Measurements from ENCODE around the gene NCAM2.

Gene NCAM2

GRCh38 chr21:21200103-21200938, 202.1 kb downstream of the NCAM2 start:
- Histone ChIP-seq H3K4me1 (ENCODE audit: control insufficient read depth in 5 of 5, insufficient read depth in 5 of 5, low read length in 5 of 5) (peaks cover 0 to 7% (median 0%) of the 10 kb centered on the region in 5 donors), H3K36me3 (ENCODE audit: control insufficient read depth in 5 of 5, insufficient read depth in 5 of 5, low read length in 5 of 5) (no peaks in the 10 kb centered on the region), H3K27ac (ENCODE audit: low read depth, low read length) (peak overlapping the region; percentile 60), H3K9ac (ENCODE audit: low read length in 5 of 5) (no peak overlapping the region), H3K4me3 (ENCODE audit: low read depth in 1 of 5, low read length in 5 of 5) (peak overlapping the region in 3 of 5 donors; percentile 3 to 49 (median 38)), H3K9me3 (ENCODE audit: control insufficient read depth in 5 of 5, low read length in 5 of 5) (no peaks in the 10 kb centered on the region), H3K27me3 (ENCODE audit: control insufficient read depth in 5 of 5, insufficient read depth in 4 of 5, low read length in 5 of 5) (no peaks in the 10 kb centered on the region)

- no peaks in the 10 kb centered on the region for H3K36me3 ChIP-seq (ENCODE audit: control insufficient read depth in 5 of 5, insufficient read depth in 5 of 5, low read length in 5 of 5)
- H3K4me1 ChIP-seq (ENCODE audit: control insufficient read depth in 5 of 5, insufficient read depth in 5 of 5, low read length in 5 of 5): peaks cover 0 to 7% (median 0%) of the 10 kb centered on the region in 5 donors
- H3K9ac ChIP-seq (ENCODE audit: low read length in 5 of 5): peak overlapping the region in 1 of 5 donors; percentile 39
- H3K9me3 ChIP-seq (ENCODE audit: control insufficient read depth in 5 of 5, low read length in 5 of 5): no peaks in the 10 kb centered on the region
- H3K4me3 ChIP-seq (ENCODE audit: low read depth in 1 of 5, low read length in 5 of 5): peak overlapping the region in 3 of 5 donors; percentile 3 to 49 (median 38)
- H3K27ac ChIP-seq (ENCODE audit: low read depth, low read length): no peak overlapping the region
- H3K27me3 ChIP-seq (ENCODE audit: control insufficient read depth in 5 of 5, insufficient read depth in 4 of 5, low read length in 5 of 5): no peaks in the 10 kb centered on the region
Measured at GRCh38 chr21:21200939-21201615, 202.9 kb downstream of the NCAM2 start.

GRCh38 chr21:21203822-21204339, 205.7 kb downstream of the NCAM2 start:
- Histone ChIP-seq H3K27me3 (ENCODE audit: control insufficient read depth in 5 of 5, insufficient read depth in 4 of 5, low read length in 5 of 5) (no peaks in the 10 kb centered on the region), H3K9me3 (ENCODE audit: control insufficient read depth in 5 of 5, low read length in 5 of 5) (no peaks in the 10 kb centered on the region), H3K27ac (ENCODE audit: low read depth, low read length) (no peak overlapping the region), H3K36me3 (ENCODE audit: control insufficient read depth in 5 of 5, insufficient read depth in 5 of 5, low read length in 5 of 5) (no peaks in the 10 kb centered on the region), H3K4me3 (ENCODE audit: low read depth in 1 of 5, low read length in 5 of 5) (no peak overlapping the region), H3K9ac (ENCODE audit: low read length in 5 of 5) (no peak overlapping the region), H3K4me1 (ENCODE audit: control insufficient read depth in 5 of 5, insufficient read depth in 5 of 5, low read length in 5 of 5) (peaks cover 0 to 7% (median 0%) of the 10 kb centered on the region in 5 donors)

- no peaks in the 10 kb centered on the region for H3K27me3 ChIP-seq (ENCODE audit: control insufficient read depth in 5 of 5, insufficient read depth in 4 of 5, low read length in 5 of 5)
- no peaks in the 10 kb centered on the region for H3K36me3 ChIP-seq (ENCODE audit: control insufficient read depth in 5 of 5, insufficient read depth in 5 of 5, low read length in 5 of 5)
- H3K4me3 ChIP-seq (ENCODE audit: low read depth in 1 of 5, low read length in 5 of 5): no peak overlapping the region
- H3K9ac ChIP-seq (ENCODE audit: low read length in 5 of 5): no peak overlapping the region
- H3K27ac ChIP-seq (ENCODE audit: low read depth, low read length): no peak overlapping the region
- peaks cover 0 to 7% (median 0%) of the 10 kb centered on the region in 5 donors for H3K4me1 ChIP-seq (ENCODE audit: control insufficient read depth in 5 of 5, insufficient read depth in 5 of 5, low read length in 5 of 5)
- no peaks in the 10 kb centered on the region for H3K9me3 ChIP-seq (ENCODE audit: control insufficient read depth in 5 of 5, low read length in 5 of 5)
Measured at GRCh38 chr21:21204366-21204996, 206.3 kb downstream of the NCAM2 start.

- no peak overlapping the region for H3K9ac ChIP-seq (ENCODE audit: low read length in 5 of 5)
- H3K4me3 ChIP-seq (ENCODE audit: low read depth in 1 of 5, low read length in 5 of 5): no peak overlapping the region
- no peaks in the 10 kb centered on the region for H3K4me1 ChIP-seq (ENCODE audit: control insufficient read depth in 5 of 5, insufficient read depth in 5 of 5, low read length in 5 of 5)
- no peaks in the 10 kb centered on the region for H3K9me3 ChIP-seq (ENCODE audit: control insufficient read depth in 5 of 5, low read length in 5 of 5)
- H3K27ac ChIP-seq (ENCODE audit: low read depth, low read length): no peak overlapping the region
- H3K27me3 ChIP-seq (ENCODE audit: control insufficient read depth in 5 of 5, insufficient read depth in 4 of 5, low read length in 5 of 5): no peaks in the 10 kb centered on the region
- H3K36me3 ChIP-seq (ENCODE audit: control insufficient read depth in 5 of 5, insufficient read depth in 5 of 5, low read length in 5 of 5): no peaks in the 10 kb centered on the region
Measured at GRCh38 chr21:21205604-21206003, 207.4 kb downstream of the NCAM2 start.

- Histone ChIP-seq H3K36me3 (ENCODE audit: control insufficient read depth in 5 of 5, insufficient read depth in 5 of 5, low read length in 5 of 5) (no peaks in the 10 kb centered on the region), H3K4me1 (ENCODE audit: control insufficient read depth in 5 of 5, insufficient read depth in 5 of 5, low read length in 5 of 5) (no peaks in the 10 kb centered on the region), H3K9ac (ENCODE audit: low read length in 5 of 5) (no peak overlapping the region), H3K9me3 (ENCODE audit: control insufficient read depth in 5 of 5, low read length in 5 of 5) (no peaks in the 10 kb centered on the region), H3K27me3 (ENCODE audit: control insufficient read depth in 5 of 5, insufficient read depth in 4 of 5, low read length in 5 of 5) (no peaks in the 10 kb centered on the region), H3K4me3 (ENCODE audit: low read depth in 1 of 5, low read length in 5 of 5) (no peak overlapping the region), H3K27ac (ENCODE audit: low read depth, low read length) (no peak overlapping the region)
Measured at GRCh38 chr21:21210552-21210951, 212.3 kb downstream of the NCAM2 start.

GRCh38 chr21:21213297-21213696, 215.1 kb downstream of the NCAM2 start:
- Histone ChIP-seq H3K9me3 (ENCODE audit: control insufficient read depth in 5 of 5, low read length in 5 of 5) (no peaks in the 10 kb centered on the region), H3K36me3 (ENCODE audit: control insufficient read depth in 5 of 5, insufficient read depth in 5 of 5, low read length in 5 of 5) (no peaks in the 10 kb centered on the region), H3K27ac (ENCODE audit: low read depth, low read length) (no peak overlapping the region), H3K4me3 (ENCODE audit: low read depth in 1 of 5, low read length in 5 of 5) (no peak overlapping the region), H3K4me1 (ENCODE audit: control insufficient read depth in 5 of 5, insufficient read depth in 5 of 5, low read length in 5 of 5) (no peaks in the 10 kb centered on the region), H3K9ac (ENCODE audit: low read length in 5 of 5) (no peak overlapping the region), H3K27me3 (ENCODE audit: control insufficient read depth in 5 of 5, insufficient read depth in 4 of 5, low read length in 5 of 5) (no peaks in the 10 kb centered on the region)

- H3K9me3 ChIP-seq (ENCODE audit: control insufficient read depth in 5 of 5, low read length in 5 of 5): no peaks in the 10 kb centered on the region
- no peak overlapping the region for H3K9ac ChIP-seq (ENCODE audit: low read length in 5 of 5)
- no peaks in the 10 kb centered on the region for H3K27me3 ChIP-seq (ENCODE audit: control insufficient read depth in 5 of 5, insufficient read depth in 4 of 5, low read length in 5 of 5)
- H3K4me3 ChIP-seq (ENCODE audit: low read depth in 1 of 5, low read length in 5 of 5): no peak overlapping the region
- no peak overlapping the region for H3K27ac ChIP-seq (ENCODE audit: low read depth, low read length)
- no peaks in the 10 kb centered on the region for H3K4me1 ChIP-seq (ENCODE audit: control insufficient read depth in 5 of 5, insufficient read depth in 5 of 5, low read length in 5 of 5)
- no peaks in the 10 kb centered on the region for H3K36me3 ChIP-seq (ENCODE audit: control insufficient read depth in 5 of 5, insufficient read depth in 5 of 5, low read length in 5 of 5)
Measured at GRCh38 chr21:21216047-21216446, 217.8 kb downstream of the NCAM2 start.

GRCh38 chr21:21226472-21226871, 228.3 kb downstream of the NCAM2 start:
- Histone ChIP-seq H3K4me1 (ENCODE audit: control insufficient read depth in 5 of 5, insufficient read depth in 5 of 5, low read length in 5 of 5) (no peaks in the 10 kb centered on the region), H3K9ac (ENCODE audit: low read length in 5 of 5) (no peak overlapping the region), H3K36me3 (ENCODE audit: control insufficient read depth in 5 of 5, insufficient read depth in 5 of 5, low read length in 5 of 5) (no peaks in the 10 kb centered on the region), H3K27me3 (ENCODE audit: control insufficient read depth in 5 of 5, insufficient read depth in 4 of 5, low read length in 5 of 5) (no peaks in the 10 kb centered on the region), H3K9me3 (ENCODE audit: control insufficient read depth in 5 of 5, low read length in 5 of 5) (peaks cover 0 to 3% (median 0%) of the 10 kb centered on the region in 5 donors), H3K27ac (ENCODE audit: low read depth, low read length) (no peak overlapping the region), H3K4me3 (ENCODE audit: low read depth in 1 of 5, low read length in 5 of 5) (no peak overlapping the region)

GRCh38 chr21:21230672-21231071, 232.5 kb downstream of the NCAM2 start:
- H3K27me3 ChIP-seq (ENCODE audit: control insufficient read depth in 5 of 5, insufficient read depth in 4 of 5, low read length in 5 of 5): no peaks in the 10 kb centered on the region
- no peak overlapping the region for H3K9ac ChIP-seq (ENCODE audit: low read length in 5 of 5)
- H3K36me3 ChIP-seq (ENCODE audit: control insufficient read depth in 5 of 5, insufficient read depth in 5 of 5, low read length in 5 of 5): no peaks in the 10 kb centered on the region
- H3K4me1 ChIP-seq (ENCODE audit: control insufficient read depth in 5 of 5, insufficient read depth in 5 of 5, low read length in 5 of 5): no peaks in the 10 kb centered on the region
- H3K4me3 ChIP-seq (ENCODE audit: low read depth in 1 of 5, low read length in 5 of 5): no peak overlapping the region
- no peak overlapping the region for H3K27ac ChIP-seq (ENCODE audit: low read depth, low read length)
- H3K9me3 ChIP-seq (ENCODE audit: control insufficient read depth in 5 of 5, low read length in 5 of 5): no peaks in the 10 kb centered on the region
